T47D (cell line): Measurements from ENCODE around the gene SMAGP.
"Not testable (repeated sequence)": the region's sequence is repeated elsewhere in the genome, so short reads cannot be mapped to it uniquely, and the experiment has no call there.

Experiments
- DNase-seq, 2 experiments: peaks; one replicate each; pipeline versions ENCODE4 v3.0.0 to v3.0.0-alpha.2; 2011 to 2012; ENCODE audit warnings: low read depth in 1 of 2, low spot score in 1 of 2
- JUND ChIP-seq: IDR thresholded peaks from 2 replicates; pipeline ENCODE4 v1.6.1; 2012; ENCODE audit warnings: low read depth
- in situ Hi-C: cut with HindIII; loops from 2 replicates; pipeline ENCODE4 v1.10.0; 2016; ENCODE audit warnings: low sequenced_read_pairs, low pct_unique_long_range_greater_than_20kb

SMAGP gene, protein sequence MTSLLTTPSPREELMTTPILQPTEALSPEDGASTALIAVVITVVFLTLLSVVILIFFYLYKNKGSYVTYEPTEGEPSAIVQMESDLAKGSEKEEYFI

GRCh38 chr12:51270067-51270950 is at the start of gene SMAGP:
Gene SMAGP (minus strand): TSS chr12:51270415. CDS start chr12:51269278, 1,137 bp downstream.
- no peak for TF ChIP-seq JUND
- DNase-seq, result peak; percentile 66 to 94
- in situ Hi-C loops, result no loop called here

DNA sequence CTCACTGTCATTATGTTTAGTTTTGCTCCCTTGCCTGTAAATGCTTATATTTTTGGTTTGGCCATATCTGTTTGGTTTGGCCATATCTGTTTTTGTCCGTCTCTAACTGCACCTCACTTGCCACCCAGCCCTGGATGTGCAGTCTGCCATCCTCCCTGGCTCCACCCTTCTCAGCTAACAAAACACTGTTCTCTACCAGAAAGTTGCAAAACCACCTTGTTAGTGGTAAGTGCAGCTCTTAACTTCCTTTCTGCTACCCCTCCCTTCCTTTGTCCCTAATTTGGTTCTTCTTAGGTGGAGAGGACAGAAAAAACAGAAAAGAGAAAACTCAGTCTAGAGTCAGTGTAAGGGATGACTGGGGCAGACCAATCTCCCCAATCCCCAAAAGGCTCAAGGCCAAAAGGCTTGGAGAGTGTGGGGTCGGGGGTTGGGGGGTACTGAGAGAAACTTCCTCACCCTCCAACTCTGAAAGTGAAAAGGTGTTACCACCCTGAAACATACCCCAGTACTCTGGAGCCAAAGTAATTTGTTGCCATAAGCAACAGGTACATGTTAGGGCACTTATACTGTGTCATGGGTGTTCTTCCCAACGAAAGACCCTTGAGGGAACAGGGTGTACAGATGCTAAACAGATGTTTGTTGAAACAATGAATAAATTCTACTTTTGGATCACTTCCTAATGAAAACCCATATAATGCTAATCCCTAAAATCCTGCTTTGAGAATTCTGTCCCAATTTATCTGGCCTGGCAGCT is 48.8 kb upstream of the SMAGP start:
- in situ Hi-C loops, result no loop called here
- no peak for TF ChIP-seq JUND
- no peak for DNase-seq

DNA sequence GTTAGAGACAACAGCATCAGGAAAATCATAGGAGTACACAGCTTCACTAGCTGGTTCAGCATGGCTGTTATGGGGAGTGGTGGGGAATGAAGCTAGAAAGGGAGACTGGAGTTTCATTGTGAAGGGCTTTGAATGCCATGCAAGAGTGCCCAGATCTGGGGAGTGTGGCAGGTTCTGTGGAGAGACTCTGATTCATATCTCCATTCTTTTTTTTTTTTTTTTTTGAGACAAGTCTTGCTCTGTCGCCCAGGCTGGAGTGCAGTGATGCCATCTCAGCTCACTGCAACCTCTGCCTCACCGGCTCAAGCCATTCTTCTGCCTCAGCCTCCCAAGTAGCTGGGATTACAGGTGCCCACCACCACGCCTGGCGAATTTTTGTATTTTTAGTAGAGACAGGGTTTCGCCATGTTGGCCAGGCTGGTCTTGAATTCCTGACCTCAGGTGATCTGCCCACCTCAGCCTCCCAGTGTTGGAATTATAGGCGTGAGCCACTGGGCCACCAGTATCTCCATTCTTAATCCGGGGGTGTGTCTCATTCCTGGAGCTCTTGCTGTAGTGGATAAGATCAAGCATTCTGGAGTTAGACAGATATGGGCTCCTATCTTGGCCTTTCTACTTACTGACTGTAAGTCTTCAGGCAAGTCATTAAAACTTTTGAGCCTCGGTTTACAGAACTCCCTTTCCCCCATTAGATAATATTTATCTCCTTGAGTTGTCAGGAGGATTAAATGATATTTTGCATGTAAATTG is 48.0 kb upstream of the SMAGP start:
- in situ Hi-C loops, DNase-seq: not testable (repeated sequence)

DNA sequence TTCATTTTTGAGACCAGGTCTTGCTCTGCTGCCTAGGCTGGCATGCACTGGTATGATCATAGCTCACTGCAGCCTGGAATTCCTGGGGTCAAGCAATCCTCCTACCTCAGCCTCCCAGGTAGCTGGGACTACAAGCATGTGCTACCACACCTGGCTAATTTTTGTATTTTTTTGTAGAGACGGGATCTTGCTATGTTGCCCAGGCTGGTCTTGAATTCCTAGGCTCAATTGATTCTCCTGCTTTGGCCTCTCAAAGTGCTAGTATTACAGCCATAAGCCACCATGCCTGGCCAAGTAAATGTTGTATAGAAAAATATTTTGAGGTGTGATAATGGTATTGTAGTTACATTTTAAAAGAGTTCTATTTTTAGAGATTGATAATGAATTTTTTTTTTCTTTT is 41.2 kb upstream of the SMAGP start:
- in situ Hi-C loops, result no loop called here

GRCh38 chr12:51307655-51308593 is 37.7 kb upstream of the SMAGP start:
- in situ Hi-C loops, result no loop called here
- no peak for TF ChIP-seq JUND
- DNase-seq, result no peak

More for the DNA sequence above, 41.2 kb upstream of the SMAGP start:
- DNase-seq, result no peak
- no peak for TF ChIP-seq JUND

- no peak for DNase-seq
- in situ Hi-C loops, result no loop called here
- no peak for TF ChIP-seq JUND
Measured at GRCh38 chr12:51306507-51306906, 36.3 kb upstream of the SMAGP start.

DNA sequence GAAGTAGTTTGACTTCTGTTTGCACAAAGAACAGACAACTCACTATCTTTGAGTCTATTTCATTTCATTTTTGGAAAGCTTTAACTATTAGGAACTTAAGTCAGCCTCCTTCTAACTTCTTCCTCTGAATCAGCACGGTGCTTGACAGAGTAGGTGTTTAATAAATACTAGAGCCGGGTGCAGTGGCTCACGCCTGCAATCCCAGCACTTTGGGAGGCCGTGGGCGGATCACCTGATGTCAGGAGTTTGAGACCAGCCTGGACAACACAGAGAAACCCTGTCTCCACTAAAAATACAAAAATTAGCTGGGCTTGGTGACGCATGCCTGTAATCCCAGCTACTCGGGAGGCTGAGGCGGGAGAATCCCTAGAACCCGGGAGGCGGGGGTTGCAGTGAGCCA is 30.6 kb upstream of the SMAGP start:
- DNase-seq, in situ Hi-C loops: not testable (repeated sequence)

- no peak for TF ChIP-seq JUND
- peak in 1 of 2 experiments; percentile 84 for DNase-seq
- in situ Hi-C loops, result no loop called here
Measured at GRCh38 chr12:51295651-51296050, 25.4 kb upstream of the SMAGP start.

DNA sequence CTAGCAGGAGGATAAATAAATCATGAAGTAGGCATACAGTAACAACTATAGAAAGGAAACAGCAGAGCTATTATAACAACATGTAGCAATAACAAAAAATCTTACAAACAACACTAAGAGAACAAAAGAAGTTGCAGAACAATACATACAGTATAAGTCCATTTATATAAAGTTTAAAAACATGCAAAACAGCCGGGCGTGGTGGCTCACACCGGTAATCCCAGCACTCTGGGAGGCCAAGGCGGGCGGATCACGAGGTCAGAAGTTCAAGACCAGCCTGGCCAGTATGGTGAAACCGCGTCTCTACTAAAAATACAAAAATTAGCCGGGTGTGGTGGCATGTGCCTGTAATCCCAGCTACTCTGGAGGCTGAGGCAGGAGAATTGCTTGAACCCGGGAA is 23.9 kb upstream of the SMAGP start:
- in situ Hi-C loops, DNase-seq: not testable (repeated sequence)

- no peak for TF ChIP-seq JUND
- in situ Hi-C loops, result no loop called here
- DNase-seq, result no peak
Measured at GRCh38 chr12:51293696-51294095, 23.5 kb upstream of the SMAGP start.

- DNase-seq, in situ Hi-C loops: not testable (repeated sequence)
Measured at GRCh38 chr12:51291603-51292513, 21.6 kb upstream of the SMAGP start.
